ENCODE results near the gene MB21D2.

The MB21D2 gene

DNA sequence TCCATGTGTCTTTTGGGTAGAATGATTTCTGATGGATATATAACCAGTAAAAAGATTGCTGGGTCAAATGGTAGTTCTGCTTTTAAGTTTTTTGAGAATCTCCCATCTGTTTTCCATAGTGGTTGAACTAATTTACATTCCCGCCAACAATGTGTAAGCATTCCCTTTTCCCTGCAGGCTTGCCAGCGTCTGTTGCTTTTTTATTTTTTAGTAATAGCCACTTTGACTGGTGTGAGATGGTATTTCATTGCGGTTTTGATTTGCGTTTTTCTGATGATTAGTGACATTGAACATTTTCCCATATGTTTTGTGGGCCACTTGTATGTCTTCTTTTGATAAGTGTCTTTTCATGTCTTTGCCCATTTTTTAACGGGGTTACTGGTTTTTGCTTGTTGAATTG lies 36.3 kb upstream of the MB21D2 start:
- no peak for TF ChIP-seq EGR1 (IDR thresholded peaks at IDR 0.05)
- TF ChIP-seq, protein P1, sequence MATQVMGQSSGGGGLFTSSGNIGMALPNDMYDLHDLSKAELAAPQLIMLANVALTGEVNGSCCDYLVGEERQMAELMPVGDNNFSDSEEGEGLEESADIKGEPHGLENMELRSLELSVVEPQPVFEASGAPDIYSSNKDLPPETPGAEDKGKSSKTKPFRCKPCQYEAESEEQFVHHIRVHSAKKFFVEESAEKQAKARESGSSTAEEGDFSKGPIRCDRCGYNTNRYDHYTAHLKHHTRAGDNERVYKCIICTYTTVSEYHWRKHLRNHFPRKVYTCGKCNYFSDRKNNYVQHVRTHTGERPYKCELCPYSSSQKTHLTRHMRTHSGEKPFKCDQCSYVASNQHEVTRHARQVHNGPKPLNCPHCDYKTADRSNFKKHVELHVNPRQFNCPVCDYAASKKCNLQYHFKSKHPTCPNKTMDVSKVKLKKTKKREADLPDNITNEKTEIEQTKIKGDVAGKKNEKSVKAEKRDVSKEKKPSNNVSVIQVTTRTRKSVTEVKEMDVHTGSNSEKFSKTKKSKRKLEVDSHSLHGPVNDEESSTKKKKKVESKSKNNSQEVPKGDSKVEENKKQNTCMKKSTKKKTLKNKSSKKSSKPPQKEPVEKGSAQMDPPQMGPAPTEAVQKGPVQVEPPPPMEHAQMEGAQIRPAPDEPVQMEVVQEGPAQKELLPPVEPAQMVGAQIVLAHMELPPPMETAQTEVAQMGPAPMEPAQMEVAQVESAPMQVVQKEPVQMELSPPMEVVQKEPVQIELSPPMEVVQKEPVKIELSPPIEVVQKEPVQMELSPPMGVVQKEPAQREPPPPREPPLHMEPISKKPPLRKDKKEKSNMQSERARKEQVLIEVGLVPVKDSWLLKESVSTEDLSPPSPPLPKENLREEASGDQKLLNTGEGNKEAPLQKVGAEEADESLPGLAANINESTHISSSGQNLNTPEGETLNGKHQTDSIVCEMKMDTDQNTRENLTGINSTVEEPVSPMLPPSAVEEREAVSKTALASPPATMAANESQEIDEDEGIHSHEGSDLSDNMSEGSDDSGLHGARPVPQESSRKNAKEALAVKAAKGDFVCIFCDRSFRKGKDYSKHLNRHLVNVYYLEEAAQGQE (IDR thresholded peaks at IDR 0.05; ENCODE audit: low read depth): no peak
- TF ChIP-seq RAD21 (IDR thresholded peaks at IDR 0.05; ENCODE audit: low read depth): no peak
- TF ChIP-seq ZBTB7A (IDR thresholded peaks at IDR 0.05; ENCODE audit: low read depth): no peak
- TF ChIP-seq YY1 (IDR thresholded peaks at IDR 0.05; ENCODE audit: low read depth): no peak
- TF ChIP-seq TCF12 (IDR thresholded peaks at IDR 0.05; ENCODE audit: low read depth): no peak
- no peak for TF ChIP-seq USF1 (IDR thresholded peaks at IDR 0.05)
- no peak for TF ChIP-seq EP300 (IDR thresholded peaks at IDR 0.05; ENCODE audit: borderline replicate concordance)
- no peak for TF ChIP-seq CEBPB (IDR thresholded peaks at IDR 0.05)
- no peak for TF ChIP-seq NFIC (IDR thresholded peaks at IDR 0.05)
- no peak for TF ChIP-seq TEAD4 (IDR thresholded peaks at IDR 0.05)
- TF ChIP-seq TAF1 (IDR thresholded peaks at IDR 0.05; ENCODE audit: low read depth): no peak
- TF ChIP-seq FOXM1 (IDR thresholded peaks at IDR 0.05; ENCODE audit: borderline replicate concordance, low read depth): no peak
- TF ChIP-seq CREB1 (IDR thresholded peaks at IDR 0.05; ENCODE audit: low read depth): no peak
- TF ChIP-seq, protein P2, sequence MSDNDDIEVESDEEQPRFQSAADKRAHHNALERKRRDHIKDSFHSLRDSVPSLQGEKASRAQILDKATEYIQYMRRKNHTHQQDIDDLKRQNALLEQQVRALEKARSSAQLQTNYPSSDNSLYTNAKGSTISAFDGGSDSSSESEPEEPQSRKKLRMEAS (IDR thresholded peaks at IDR 0.05): no peak

- no peak for TF ChIP-seq CREB1 (IDR thresholded peaks at IDR 0.05; ENCODE audit: low read depth)
- TF ChIP-seq YY1 (IDR thresholded peaks at IDR 0.05; ENCODE audit: low read depth): no peak
- no peak for TF ChIP-seq TCF12 (IDR thresholded peaks at IDR 0.05; ENCODE audit: low read depth)
- no peak for TF ChIP-seq FOXM1 (IDR thresholded peaks at IDR 0.05; ENCODE audit: borderline replicate concordance, low read depth)
- no peak for TF ChIP-seq TEAD4 (IDR thresholded peaks at IDR 0.05)
- TF ChIP-seq ZBTB7A (IDR thresholded peaks at IDR 0.05; ENCODE audit: low read depth): no peak
- no peak for TF ChIP-seq TAF1 (IDR thresholded peaks at IDR 0.05; ENCODE audit: low read depth)
- TF ChIP-seq, protein P2 (IDR thresholded peaks at IDR 0.05): no peak
- TF ChIP-seq RAD21 (IDR thresholded peaks at IDR 0.05; ENCODE audit: low read depth): no peak
- no peak for TF ChIP-seq USF1 (IDR thresholded peaks at IDR 0.05)
These were observed 29.8 kb upstream of the MB21D2 start for GRCh38 chr3:192947421-192947820.

GRCh38 chr3:192943393-192943792 lies 25.7 kb upstream of the MB21D2 start:
- TF ChIP-seq ZBTB7A (IDR thresholded peaks at IDR 0.05; ENCODE audit: low read depth): no peak
- TF ChIP-seq, protein P2 (IDR thresholded peaks at IDR 0.05): no peak
- TF ChIP-seq, protein P1 (IDR thresholded peaks at IDR 0.05; ENCODE audit: low read depth): no peak
- TF ChIP-seq NFIC (IDR thresholded peaks at IDR 0.05): no peak
- TF ChIP-seq RAD21 (IDR thresholded peaks at IDR 0.05; ENCODE audit: low read depth): no peak
- no peak for TF ChIP-seq USF1 (IDR thresholded peaks at IDR 0.05)
- TF ChIP-seq TCF12 (IDR thresholded peaks at IDR 0.05; ENCODE audit: low read depth): no peak
- TF ChIP-seq CEBPB (IDR thresholded peaks at IDR 0.05): no peak
- TF ChIP-seq TEAD4 (IDR thresholded peaks at IDR 0.05): no peak

DNA sequence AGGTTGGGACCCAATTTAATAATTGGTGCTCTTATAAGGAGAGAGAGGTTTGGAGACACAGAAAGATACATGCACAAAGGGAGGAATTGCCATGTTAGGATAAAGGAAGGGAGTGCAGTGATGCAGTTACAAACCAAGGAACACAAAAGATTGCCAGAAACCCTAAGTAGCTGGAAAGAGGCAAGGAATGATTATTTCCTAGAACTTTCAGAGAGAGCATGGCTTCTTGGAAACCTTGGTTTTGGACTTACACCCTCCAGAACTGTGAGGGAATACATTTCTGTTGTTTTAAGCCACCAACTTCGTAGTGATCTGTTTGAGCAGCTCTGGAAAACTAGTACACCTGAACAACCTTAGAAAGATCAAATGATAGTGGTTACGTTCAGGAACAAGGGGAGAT lies 25.0 kb upstream of the MB21D2 start:
- TF ChIP-seq CREB1 (IDR thresholded peaks at IDR 0.05; ENCODE audit: low read depth) (no peak), CEBPB (IDR thresholded peaks at IDR 0.05) (no peak), RAD21 (IDR thresholded peaks at IDR 0.05; ENCODE audit: low read depth) (no peak), TAF1 (IDR thresholded peaks at IDR 0.05; ENCODE audit: low read depth) (no peak), USF1 (IDR thresholded peaks at IDR 0.05) (no peak), TCF12 (IDR thresholded peaks at IDR 0.05; ENCODE audit: low read depth) (no peak), YY1 (IDR thresholded peaks at IDR 0.05; ENCODE audit: low read depth) (no peak), FOXM1 (IDR thresholded peaks at IDR 0.05; ENCODE audit: borderline replicate concordance, low read depth) (no peak), NFIC (IDR thresholded peaks at IDR 0.05) (no peak), TEAD4 (IDR thresholded peaks at IDR 0.05) (no peak), EGR1 (IDR thresholded peaks at IDR 0.05) (no peak), ZBTB7A (IDR thresholded peaks at IDR 0.05; ENCODE audit: low read depth) (no peak)
- TF ChIP-seq, protein P2 (IDR thresholded peaks at IDR 0.05): no peak

DNA sequence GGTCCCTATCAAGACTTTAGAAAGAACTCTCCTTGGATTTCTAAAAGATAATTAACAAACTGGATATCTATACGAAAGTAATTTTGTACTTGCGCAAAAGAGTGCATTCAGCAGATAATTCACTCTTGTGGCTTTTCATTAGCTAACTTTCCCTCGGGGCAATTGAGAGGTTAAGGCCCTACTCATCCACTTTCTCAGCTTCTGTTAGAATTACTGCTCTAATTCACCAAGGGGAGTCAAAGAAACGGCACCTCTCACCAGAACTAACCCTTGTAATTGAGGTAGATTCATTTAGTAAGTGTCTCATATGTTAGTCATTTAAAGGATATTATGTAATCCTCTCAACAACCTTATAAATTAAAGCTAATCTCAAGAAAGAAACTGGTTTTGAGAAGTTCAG lies 22.5 kb upstream of the MB21D2 start:
- TF ChIP-seq RAD21 (IDR thresholded peaks at IDR 0.05; ENCODE audit: low read depth) (no peak), ZBTB7A (IDR thresholded peaks at IDR 0.05; ENCODE audit: low read depth) (no peak), EGR1 (IDR thresholded peaks at IDR 0.05) (no peak)
- TF ChIP-seq, protein P1 (IDR thresholded peaks at IDR 0.05; ENCODE audit: low read depth): no peak
- TF ChIP-seq, protein P2 (IDR thresholded peaks at IDR 0.05): no peak
